DMS 273 treated with DMSO at 0.1 percent for 48 hours (cell line): ENCODE measurements around the gene HEXIM1.
A peak's percentile ranks its signal among the peaks of the same experiment; 100 is the strongest.

Experiments
- DNase-seq: peaks from one replicate; lab custom pipeline; 2025; lab: John Stamatoyannopoulos, UW

HEXIM1 gene

GRCh38 chr17:45172541-45173286, 24.4 kb downstream of the HEXIM1 start:
- DNase-seq = peak; percentile 66

- no peak for DNase-seq
These were observed 27.5 kb downstream of the HEXIM1 start for GRCh38 chr17:45175759-45176115.

GRCh38 chr17:45177563-45177962, 29.3 kb downstream of the HEXIM1 start:
- no peak for DNase-seq

GRCh38 chr17:45184144-45184543, 35.9 kb downstream of the HEXIM1 start:
- DNase-seq = no peak

GRCh38 chr17:45186801-45187354, 38.6 kb downstream of the HEXIM1 start:
- DNase-seq = no peak

GRCh38 chr17:45189009-45189408, 40.7 kb downstream of the HEXIM1 start:
- DNase-seq = no peak

GRCh38 chr17:45190503-45191255, 42.4 kb downstream of the HEXIM1 start:
- DNase-seq = no peak

GRCh38 chr17:45195424-45195823, 47.1 kb downstream of the HEXIM1 start:
- no peak for DNase-seq

GRCh38 chr17:45197108-45197507, 48.8 kb downstream of the HEXIM1 start:
- no peak for DNase-seq

GRCh38 chr17:45197555-45198334, 49.5 kb downstream of the HEXIM1 start:
- peak; percentile 65 for DNase-seq

GRCh38 chr17:45200701-45201100, 52.4 kb downstream of the HEXIM1 start:
- DNase-seq = no peak

GRCh38 chr17:45201457-45201856, 53.2 kb downstream of the HEXIM1 start:
- no peak for DNase-seq
